NT2/D1 (cell line): Measurements from ENCODE around the gene UGT2A1.

Experiments
- YY1 ChIP-seq: IDR thresholded peaks from 2 replicates; pipeline ENCODE4 v1.6.1; 2011; ENCODE audit not compliant: insufficient read length, insufficient read depth
- ZNF274 ChIP-seq: IDR thresholded peaks from 2 replicates; pipeline ENCODE4 v1.6.1; 2011; ENCODE audit warnings: mild to moderate bottlenecking, low read depth, low read length

DNA sequence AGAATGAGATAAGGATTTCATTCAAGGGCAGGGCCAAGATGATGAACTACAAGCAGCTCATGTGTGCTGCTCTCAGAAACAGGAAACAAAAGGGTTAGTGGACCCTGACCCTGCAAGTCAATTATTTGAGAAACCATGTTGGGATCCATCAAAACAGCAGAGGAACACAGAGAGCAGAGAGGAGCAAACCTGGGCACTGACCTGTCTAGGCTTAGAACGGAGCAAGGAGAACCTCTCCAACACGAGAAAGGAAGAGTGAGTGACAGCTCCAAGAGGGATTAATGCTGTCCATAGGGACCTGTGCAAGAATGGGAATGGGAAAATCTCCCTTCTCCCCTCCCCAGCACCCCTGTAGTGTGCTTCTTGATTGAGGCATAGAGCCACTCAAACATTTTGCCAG lies 103.4 kb downstream of the UGT2A1 start:
- TF ChIP-seq ZNF274 (no peak), YY1 (no peak)
